H9 (cell line): Measurements from ENCODE around the gene COL17A1. TPM values are rescaled to one million over a fixed set of nuclear protein-coding genes. Genes with fewer than 3 reads are reported as not detected.

ENCODE experiments used
- DNase-seq: peaks from one replicate; pipeline ENCODE4 v3.0.0-alpha.2; 2017
- H2AFZ ChIP-seq: one replicate; pipeline ENCODE4 v1.6.1; 2013; ENCODE audit warnings: mild to moderate bottlenecking, low read length, control low read depth, moderate library complexity
- H2AK5ac ChIP-seq: 2 replicates; pipeline ENCODE4 v1.6.1; 2013; ENCODE audit warnings: low read length, control low read depth, mixed read lengths; ENCODE audit not compliant: insufficient read length
- H2BK120ac ChIP-seq: one replicate; pipeline ENCODE4 v1.6.1; 2013; ENCODE audit warnings: low read depth, mild to moderate bottlenecking, low read length, control low read depth, inconsistent platforms; ENCODE audit not compliant: poor library complexity, severe bottlenecking
- H2BK12ac ChIP-seq: 2 replicates; pipeline ENCODE4 v1.6.1; 2013; ENCODE audit warnings: low read length, control low read depth, mixed read lengths, low read depth; ENCODE audit not compliant: insufficient read length
- H2BK15ac ChIP-seq: 2 replicates; pipeline ENCODE4 v1.6.1; 2013; ENCODE audit warnings: low read depth, low read length, control low read depth
- H2BK20ac ChIP-seq: one replicate; pipeline ENCODE4 v1.6.1; 2013; ENCODE audit warnings: low read depth, mild to moderate bottlenecking, low read length, control low read depth, inconsistent platforms; ENCODE audit not compliant: poor library complexity, severe bottlenecking
- H2BK5ac ChIP-seq: 2 replicates; pipeline ENCODE4 v1.6.1; 2013; ENCODE audit warnings: low read length, control low read depth, mixed read lengths; ENCODE audit not compliant: insufficient read length
- H3K14ac ChIP-seq: 2 replicates; pipeline ENCODE4 v1.6.1; 2013; ENCODE audit warnings: low read length, control low read depth; ENCODE audit not compliant: insufficient read depth
- H3K18ac ChIP-seq: 2 replicates; pipeline ENCODE4 v1.6.1; 2013; ENCODE audit warnings: low read depth, mild to moderate bottlenecking, mixed read lengths, low read length, control low read depth; ENCODE audit not compliant: insufficient read length
- H3K23ac ChIP-seq: 2 replicates; pipeline ENCODE4 v1.6.1; 2013; ENCODE audit warnings: low read length, control low read depth, mixed read lengths, low read depth; ENCODE audit not compliant: insufficient read length
- H3K23me2 ChIP-seq: 2 replicates; pipeline ENCODE4 v1.6.1; 2013; ENCODE audit warnings: low read depth, mild to moderate bottlenecking, mixed read lengths, low read length, control low read depth; ENCODE audit not compliant: insufficient read length, poor library complexity, severe bottlenecking
- H3K27ac ChIP-seq: 2 replicates; pipeline ENCODE4 v1.5.1; 2013; ENCODE audit warnings: low read length, control low read depth, mixed read lengths, low read depth; ENCODE audit not compliant: insufficient read length
- H3K27me3 ChIP-seq: 2 replicates; pipeline ENCODE4 v1.6.1; 2013; ENCODE audit warnings: low read length, control low read depth, inconsistent platforms; ENCODE audit not compliant: insufficient read depth
- H3K4ac ChIP-seq: 2 replicates; pipeline ENCODE4 v1.6.1; 2013; ENCODE audit warnings: low read depth, mild to moderate bottlenecking, control low read depth, inconsistent platforms, low read length, moderate library complexity
- H3K4me1 ChIP-seq: 2 replicates; pipeline ENCODE4 v1.6.1; 2013; ENCODE audit warnings: low read length, control low read depth, inconsistent platforms; ENCODE audit not compliant: insufficient read depth
- H3K4me2 ChIP-seq: 2 replicates; pipeline ENCODE4 v1.6.1; 2013; ENCODE audit warnings: low read length, control low read depth, mixed read lengths; ENCODE audit not compliant: insufficient read length, insufficient read depth
- H3K56ac ChIP-seq: 2 replicates; pipeline ENCODE4 v1.6.1; 2013; ENCODE audit warnings: low read depth, mild to moderate bottlenecking, mixed read lengths, low read length, control low read depth; ENCODE audit not compliant: insufficient read length
- H3K79me1 ChIP-seq: 2 replicates; pipeline ENCODE4 v1.6.1; 2013; ENCODE audit warnings: low read depth, mild to moderate bottlenecking, moderate library complexity, low read length, control low read depth, inconsistent platforms; ENCODE audit not compliant: insufficient read depth, poor library complexity, severe bottlenecking
- H3K79me2 ChIP-seq: 2 replicates; pipeline ENCODE4 v1.6.1; 2013; ENCODE audit warnings: low read length, control low read depth, inconsistent platforms; ENCODE audit not compliant: insufficient read depth
- H3K9ac ChIP-seq: 2 replicates; pipeline ENCODE4 v1.6.1; 2013; ENCODE audit warnings: low read length, control low read depth, mixed read lengths; ENCODE audit not compliant: insufficient read length; ENCODE audit errors: extremely low read depth
- H3K9me3 ChIP-seq: one replicate; pipeline ENCODE4 v1.6.1; 2013; ENCODE audit warnings: low read depth, low read length, inconsistent platforms; ENCODE audit not compliant: control insufficient read depth
- H3T11ph ChIP-seq: one replicate; pipeline ENCODE4 v1.6.1; 2013; ENCODE audit warnings: mild to moderate bottlenecking, low read length, control low read depth, inconsistent platforms
- H4K20me1 ChIP-seq: one replicate; pipeline ENCODE4 v1.6.1; 2013; ENCODE audit not compliant: control insufficient read depth, insufficient read length, insufficient read depth
- H4K5ac ChIP-seq: 2 replicates; pipeline ENCODE4 v1.6.1; 2013; ENCODE audit warnings: low read depth, mild to moderate bottlenecking, mixed read lengths, low read length, control low read depth; ENCODE audit not compliant: insufficient read length
- H4K8ac ChIP-seq: replicated peaks from 2 replicates; pipeline ENCODE4 v1.6.1; 2013; ENCODE audit warnings: low read length, control low read depth, mixed read lengths, low read depth; ENCODE audit not compliant: insufficient read length
- H4K91ac ChIP-seq: 2 replicates; pipeline ENCODE4 v1.6.1; 2013; ENCODE audit warnings: low read depth, mild to moderate bottlenecking, moderate library complexity, mixed read lengths, low read length, control low read depth; ENCODE audit not compliant: insufficient read length
- H3K27ac Mint-ChIP-seq, 3 experiments: 2 replicates in 2 of 3; 3 replicates in 1 of 3; pipeline ENCODE4 v1.8.0; 2020 to 2021; ENCODE audit warnings: mixed read lengths in 3 of 3, mild to moderate bottlenecking in 1 of 3, moderate library complexity in 1 of 3
- H3K27me3 Mint-ChIP-seq: 2 replicates; pipeline ENCODE4 v1.8.0; 2021; ENCODE audit warnings: low read depth, mild to moderate bottlenecking, moderate library complexity, mixed read lengths
- H3K36me3 Mint-ChIP-seq, 3 experiments: 2 replicates in 2 of 3; 3 replicates in 1 of 3; pipeline ENCODE4 v1.8.0; 2020 to 2021; ENCODE audit warnings: low read depth in 3 of 3, mixed read lengths in 3 of 3; ENCODE audit not compliant: insufficient read depth in 1 of 3
- H3K4me1 Mint-ChIP-seq, 2 experiments: 2 replicates each; pipeline ENCODE4 v1.8.0; 2020; ENCODE audit warnings: mixed read lengths in 2 of 2
- H3K4me3 Mint-ChIP-seq, 2 experiments: 2 replicates in 1 of 2; 3 replicates in 1 of 2; pipeline ENCODE4 v1.8.0; 2020 to 2021; ENCODE audit warnings: mild to moderate bottlenecking in 2 of 2, mixed read lengths in 2 of 2, moderate library complexity in 1 of 2
- H3K9me3 Mint-ChIP-seq, 2 experiments: 2 replicates in 1 of 2; 3 replicates in 1 of 2; pipeline ENCODE4 v1.8.0; 2020; ENCODE audit warnings: mild to moderate bottlenecking in 2 of 2, mixed read lengths in 2 of 2, moderate library complexity in 1 of 2
- WGBS: extraction: QIAGEN DNeasy Blood & Tissue Kit; methylation state at CpG from one replicate; pipeline ENCODE4 v1.1.7; 2013; ENCODE audit warnings: missing lambda C conversion rate, low lambda C conversion rate, mixed read lengths; ENCODE audit not compliant: insufficient read length; ENCODE audit errors: extremely low coverage; 5-methylcytosine and 5-hydroxymethylcytosine counted together
- total RNA-seq: library from RNA; stranded (reverse); gene quantifications from 2 replicates; pipeline ENCODE4 v1.2.1, GENCODE V29; 2021
- TF ChIP-seq, protein P1 (sequence below): fragments of 200-600 bp; sonication (generic); conservative IDR thresholded peaks from 3 replicates; pipeline ENCODE4 v1.8.0; 2021; ENCODE audit warnings: antibody characterized with exemption, mild to moderate bottlenecking

Gene COL17A1
- total RNA-seq, 1 experiment from 2014 or later, result 1.9 TPM

DNA sequence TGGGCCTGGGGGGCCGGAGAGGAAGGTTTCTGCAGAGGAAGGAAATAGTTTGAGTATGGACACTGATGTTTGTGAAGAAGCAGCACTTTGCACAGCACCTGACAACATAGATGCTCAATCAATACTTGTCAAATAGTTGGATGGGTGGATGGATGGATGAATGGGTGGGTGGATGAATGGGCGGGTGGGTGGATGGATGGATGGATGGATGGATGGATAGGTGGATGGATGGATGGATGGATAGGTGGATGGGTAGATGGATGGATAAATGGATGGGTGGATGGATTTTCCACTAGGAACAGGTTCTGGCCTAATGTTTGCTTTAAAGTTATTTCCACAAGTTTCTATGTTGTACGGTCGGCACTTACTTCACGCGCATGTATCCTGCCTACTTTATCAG is 45.3 kb downstream of the COL17A1 start:
- H3K27me3 Mint-ChIP-seq, result no peaks in the 10 kb centered on the region; the same call in 1 of the 2 replicates
- Histone ChIP-seq H2BK5ac (no peak overlapping the region), H3K9me3 (no peaks in the 10 kb centered on the region), H2BK120ac (no peak overlapping the region), H3K56ac (no peak overlapping the region), H2BK20ac (no peak overlapping the region), H3T11ph (no peak overlapping the region), H3K4ac (no peak overlapping the region), H3K79me2 (no peaks in the 10 kb centered on the region), H4K8ac (no peak overlapping the region), H4K5ac (no peak overlapping the region), H3K27ac (no peak overlapping the region), H4K20me1 (no peaks in the 10 kb centered on the region), H3K27me3 (no peaks in the 10 kb centered on the region), H4K91ac (no peak overlapping the region), H3K4me1 (no peaks in the 10 kb centered on the region; the same call in 1 of the 2 replicates), H2AFZ (no peak overlapping the region), H2AK5ac (no peak overlapping the region), H2BK12ac (no peak overlapping the region), H3K23me2 (no peaks in the 10 kb centered on the region), H3K18ac (no peak overlapping the region), H2BK15ac (no peak overlapping the region), H3K14ac (no peak overlapping the region), H3K79me1 (no peaks in the 10 kb centered on the region), H3K9ac (no peak overlapping the region), H3K4me2 (no peak overlapping the region), H3K23ac (no peak overlapping the region)
- no CpG with 5 or more reads among the region's 6 CpGs for WGBS
- no peaks in the 10 kb centered on the region; a peak in 1 of 7 replicates for H3K36me3 Mint-ChIP-seq
- DNase-seq, result peak; percentile 3
- H3K27ac Mint-ChIP-seq, result no peak overlapping the region; a peak in 1 of 7 replicates
- H3K4me3 Mint-ChIP-seq, result no peak overlapping the region
- peaks cover 3% of the 10 kb centered on the region in 2 experiments; a peak in 3 of 4 replicates for H3K4me1 Mint-ChIP-seq
- H3K9me3 Mint-ChIP-seq, result no peaks in the 10 kb centered on the region
- TF ChIP-seq, protein P1, sequence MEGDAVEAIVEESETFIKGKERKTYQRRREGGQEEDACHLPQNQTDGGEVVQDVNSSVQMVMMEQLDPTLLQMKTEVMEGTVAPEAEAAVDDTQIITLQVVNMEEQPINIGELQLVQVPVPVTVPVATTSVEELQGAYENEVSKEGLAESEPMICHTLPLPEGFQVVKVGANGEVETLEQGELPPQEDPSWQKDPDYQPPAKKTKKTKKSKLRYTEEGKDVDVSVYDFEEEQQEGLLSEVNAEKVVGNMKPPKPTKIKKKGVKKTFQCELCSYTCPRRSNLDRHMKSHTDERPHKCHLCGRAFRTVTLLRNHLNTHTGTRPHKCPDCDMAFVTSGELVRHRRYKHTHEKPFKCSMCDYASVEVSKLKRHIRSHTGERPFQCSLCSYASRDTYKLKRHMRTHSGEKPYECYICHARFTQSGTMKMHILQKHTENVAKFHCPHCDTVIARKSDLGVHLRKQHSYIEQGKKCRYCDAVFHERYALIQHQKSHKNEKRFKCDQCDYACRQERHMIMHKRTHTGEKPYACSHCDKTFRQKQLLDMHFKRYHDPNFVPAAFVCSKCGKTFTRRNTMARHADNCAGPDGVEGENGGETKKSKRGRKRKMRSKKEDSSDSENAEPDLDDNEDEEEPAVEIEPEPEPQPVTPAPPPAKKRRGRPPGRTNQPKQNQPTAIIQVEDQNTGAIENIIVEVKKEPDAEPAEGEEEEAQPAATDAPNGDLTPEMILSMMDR, result no peak
